Right lobe of liver (tissue), 6 donors: ENCODE results near the gene SNED1. TPM values are rescaled to one million over a fixed set of nuclear protein-coding genes. Genes with fewer than 3 reads are reported as not detected.

ENCODE experiments used
- ATAC-seq, 4 donors: fragments of 200-7000 bp; cut with Tn5 transposase; one replicate each; pipeline ENCODE4 v1.9.1; 2020; ENCODE audit warnings: mild to moderate bottlenecking in 4 of 4, moderate library complexity in 4 of 4
- DNase-seq, 3 donors: peaks; one replicate each; pipeline ENCODE4 v3.0.0-alpha.2; 2020
- H3K27ac ChIP-seq, 3 donors: fragments of 200-600 bp; one replicate each; pipeline ENCODE4 v1.8.0; 2022
- H3K27me3 ChIP-seq, 2 donors: fragments of 200-600 bp; one replicate each; pipeline ENCODE4 v1.8.0; 2022
- H3K36me3 ChIP-seq, 4 donors: fragments of 200-600 bp; sonication (generic) in 1 of 4; one replicate each; pipeline versions ENCODE4 v1.5.1 to v1.8.0; 2017 to 2022; ENCODE audit warnings: control low read depth in 1 of 4
- H3K4me1 ChIP-seq, 4 donors: fragments of 200-600 bp; sonication (generic) in 1 of 4; one replicate each; pipeline versions ENCODE4 v1.5.1 to v1.8.0; 2017 to 2022; ENCODE audit warnings: control low read depth in 1 of 4
- H3K4me3 ChIP-seq, 3 donors: fragments of 200-600 bp; one replicate each; pipeline ENCODE4 v1.8.0; 2022
- H3K9me3 ChIP-seq, 4 donors: fragments of 200-600 bp; sonication (generic) in 1 of 4; one replicate each; pipeline versions ENCODE4 v1.5.1 to v1.8.0; 2017 to 2022; ENCODE audit warnings: control low read depth in 1 of 4
- CTCF ChIP-seq, 4 donors: fragments of 200-600 bp in 3 of 4; fragments of 450-650 bp in 1 of 4; IDR thresholded peaks; one replicate each; pipeline versions ENCODE4 v1.5.1 to v1.8.0; 2016 to 2022; ENCODE audit warnings: antibody characterized with exemption in 4 of 4, mild to moderate bottlenecking in 2 of 4
- POLR2A ChIP-seq: fragments of 450-650 bp; IDR thresholded peaks from one replicate; pipeline ENCODE4 v1.6.1; 2017; ENCODE audit warnings: antibody characterized with exemption, mild to moderate bottlenecking
- WGBS: methylation state at CpG from one replicate; pipeline ENCODE4 v1.1.6; 2018; ENCODE audit warnings: low coverage, low lambda C conversion rate; ENCODE audit not compliant: insufficient coverage; ENCODE audit errors: missing lambda C conversion rate; 5-methylcytosine and 5-hydroxymethylcytosine counted together
- intact Hi-C, 2 donors: fragments of 100-400 bp; cut with DNase I; formaldehyde crosslinking; loops; one replicate each; pipeline versions ENCODE4 v1.11.2 to v1.14.1; 2022
- total RNA-seq, 6 experiments: library from RNA; depleted of rRNA in 2 of 6; stranded (reverse); fragments of >200 nt in 2 of 6; fragmentation: NEBNext Ultra II Directional in 3 of 6; extraction: Animal tissue kit (Norgen Biotek cat#: 25700) in 3 of 6; gene quantifications; one replicate each; pipeline versions ENCODE4 v1.1.0 to v1.2.4, GENCODE V29; 2016 to 2023
- donor health status: DM: no; HTN: yes; CAD: no.
- donor health status: DM: no; HTN: no; CAD: no.
- donor health status: DM: no; HTN: no; CAD: no.
- donor health status: DM: no; HTN: yes; CAD: no.
- donor health status: DM: no; HTN: yes; CAD: no.

SNED1 gene
- total RNA-seq, 6 experiments from 2014 or later = 7.4 to 27.8 (median 13.2) TPM

- intact Hi-C loops = no loop called here
- Histone ChIP-seq H3K27me3 (no peaks in the 10 kb centered on the region), H3K27ac (no peak overlapping the region), H3K4me1 (no peaks in the 10 kb centered on the region), H3K4me3 (no peak overlapping the region), H3K9me3 (no peaks in the 10 kb centered on the region), H3K36me3 (peaks cover 0 to 32% (median 0%) of the 10 kb centered on the region in 4 donors)
- DNase-seq (peak in 2 of 3 donors; percentile 18 to 40), ATAC-seq (peak in 1 of 4 donors; percentile 7)
- TF ChIP-seq CTCF (IDR thresholded peaks at IDR 0.05) (no peak), POLR2A (no peak)
- WGBS = 91% methylated on average over 4 of the region's 31 CpGs
Measured at GRCh38 chr2:241052677-241053360, 54.4 kb downstream of the SNED1 start.

- no peak overlapping the region for H3K4me3 ChIP-seq
- H3K9me3 ChIP-seq = no peaks in the 10 kb centered on the region
- TF ChIP-seq CTCF (IDR thresholded peaks at IDR 0.05) (no peak), POLR2A (no peak)
- H3K4me1 ChIP-seq = no peaks in the 10 kb centered on the region
- ATAC-seq (no peak), DNase-seq (no peak)
- no peaks in the 10 kb centered on the region for H3K27me3 ChIP-seq
- peaks cover 0 to 31% (median 0%) of the 10 kb centered on the region in 4 donors for H3K36me3 ChIP-seq
- H3K27ac ChIP-seq = no peak overlapping the region
- intact Hi-C loops = no loop called here
- 93% methylated on average over 3 of the region's 8 CpGs for WGBS
Measured at GRCh38 chr2:241053576-241054251, 55.3 kb downstream of the SNED1 start.

- ATAC-seq = no peak
- intact Hi-C loops = no loop called here
- TF ChIP-seq CTCF (IDR thresholded peaks at IDR 0.05) (no peak), POLR2A (no peak)
- Histone ChIP-seq H3K27me3 (no peaks in the 10 kb centered on the region), H3K4me3 (no peak overlapping the region), H3K9me3 (no peaks in the 10 kb centered on the region), H3K27ac (no peak overlapping the region), H3K36me3 (peaks cover 0 to 9% (median 0%) of the 10 kb centered on the region in 4 donors), H3K4me1 (no peaks in the 10 kb centered on the region)
- 67% methylated on average over 6 of the region's 6 CpGs for WGBS
- DNase-seq = no peak
Measured at GRCh38 chr2:241061275-241061674, 62.9 kb downstream of the SNED1 start.

- no peaks in the 10 kb centered on the region for H3K4me1 ChIP-seq
- WGBS = 92% methylated on average over 2 of the region's 15 CpGs
- no peak overlapping the region for H3K4me3 ChIP-seq
- H3K36me3 ChIP-seq = peaks cover 0 to 9% (median 0%) of the 10 kb centered on the region in 4 donors
- H3K27ac ChIP-seq = no peak overlapping the region
- no peaks in the 10 kb centered on the region for H3K9me3 ChIP-seq
- intact Hi-C loops = no loop called here
- no peak for DNase-seq
- H3K27me3 ChIP-seq = no peaks in the 10 kb centered on the region
- no peak for ATAC-seq
- TF ChIP-seq POLR2A = no peak
- no peak for TF ChIP-seq CTCF (IDR thresholded peaks at IDR 0.05)
Measured at GRCh38 chr2:241062389-241063092, 64.1 kb downstream of the SNED1 start.
